ENCODE data around the gene SNX25. TPM values are rescaled to one million over a fixed set of nuclear protein-coding genes. Genes with fewer than 3 reads are reported as not detected.
A peak's percentile ranks its signal among the peaks of the same experiment; 100 is the strongest.
"Not testable (repeated sequence)": the region's sequence is repeated elsewhere in the genome, so short reads cannot be mapped to it uniquely, and the experiment has no call there.

The SNX25 gene
- total and polyA plus RNA-seq, 7 donors = 2.5 to 40.5 (median 22.7) TPM

DNA sequence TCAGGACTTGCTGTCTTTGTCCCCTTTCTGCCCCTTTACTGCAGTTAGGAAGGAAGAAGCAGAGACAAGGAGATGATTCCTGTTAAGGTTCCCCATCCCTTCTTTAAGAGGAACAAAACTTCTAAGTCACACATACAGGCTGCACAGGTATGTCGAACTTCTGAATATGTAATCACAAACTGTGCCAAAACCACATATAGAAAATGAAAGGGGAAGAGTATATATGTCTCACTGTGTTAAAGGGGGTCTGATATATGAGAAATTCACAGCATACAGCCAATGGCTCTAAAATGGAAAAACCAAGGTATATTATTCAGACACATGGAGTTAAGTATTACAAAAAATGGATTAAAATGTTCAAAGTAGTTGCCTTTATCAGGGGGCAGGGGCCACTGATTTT lies 17.3 kb upstream of the SNX25 start:
- DNase-seq = no peak
- TF ChIP-seq POLR2A (IDR thresholded peaks at IDR 0.05) (no peak), POLR2AphosphoS5 (IDR thresholded peaks at IDR 0.05) (no peak), EP300 (IDR thresholded peaks at IDR 0.05) (no peak)
- TF ChIP-seq, protein P1, sequence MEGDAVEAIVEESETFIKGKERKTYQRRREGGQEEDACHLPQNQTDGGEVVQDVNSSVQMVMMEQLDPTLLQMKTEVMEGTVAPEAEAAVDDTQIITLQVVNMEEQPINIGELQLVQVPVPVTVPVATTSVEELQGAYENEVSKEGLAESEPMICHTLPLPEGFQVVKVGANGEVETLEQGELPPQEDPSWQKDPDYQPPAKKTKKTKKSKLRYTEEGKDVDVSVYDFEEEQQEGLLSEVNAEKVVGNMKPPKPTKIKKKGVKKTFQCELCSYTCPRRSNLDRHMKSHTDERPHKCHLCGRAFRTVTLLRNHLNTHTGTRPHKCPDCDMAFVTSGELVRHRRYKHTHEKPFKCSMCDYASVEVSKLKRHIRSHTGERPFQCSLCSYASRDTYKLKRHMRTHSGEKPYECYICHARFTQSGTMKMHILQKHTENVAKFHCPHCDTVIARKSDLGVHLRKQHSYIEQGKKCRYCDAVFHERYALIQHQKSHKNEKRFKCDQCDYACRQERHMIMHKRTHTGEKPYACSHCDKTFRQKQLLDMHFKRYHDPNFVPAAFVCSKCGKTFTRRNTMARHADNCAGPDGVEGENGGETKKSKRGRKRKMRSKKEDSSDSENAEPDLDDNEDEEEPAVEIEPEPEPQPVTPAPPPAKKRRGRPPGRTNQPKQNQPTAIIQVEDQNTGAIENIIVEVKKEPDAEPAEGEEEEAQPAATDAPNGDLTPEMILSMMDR (IDR thresholded peaks at IDR 0.05) = no peak
- no peak overlapping the region for H3K27ac ChIP-seq
- H3K27me3 ChIP-seq = no peaks in the 10 kb centered on the region
- H3K4me1 ChIP-seq = peaks cover 0 to 8% (median 0%) of the 10 kb centered on the region in 4 donors
- H3K4me3 ChIP-seq = no peak overlapping the region
- 59 to 75% methylated on average over 1 of the region's 1 CpG for WGBS, 2 donors
- peaks cover 0 to 35% (median 3%) of the 10 kb centered on the region in 4 donors for H3K36me3 ChIP-seq
- intact Hi-C loops (cut with DNase I) = no loop called here
- no peaks in the 10 kb centered on the region for H3K9me3 ChIP-seq

- Histone ChIP-seq H3K9me3 (no peaks in the 10 kb centered on the region), H3K27me3 (no peaks in the 10 kb centered on the region), H3K4me1 (no peaks in the 10 kb centered on the region), H3K4me3 (no peak overlapping the region), H3K27ac (no peak overlapping the region), H3K36me3 (peaks cover 0 to 8% (median 0%) of the 10 kb centered on the region in 4 donors)
- WGBS, 2 donors = 82 to 85% methylated on average over 9 of the region's 9 CpGs
- intact Hi-C loops (cut with DNase I) = no loop called here
- DNase-seq = no peak
- no peak for TF ChIP-seq EP300 (IDR thresholded peaks at IDR 0.05)
These were observed 14.2 kb upstream of the SNX25 start for GRCh38 chr4:185194924-185195888.

- intact Hi-C loops (cut with DNase I) = no loop called here
- 94 to 99% methylated on average over 2 of the region's 2 CpGs for WGBS, 2 donors
- H3K9me3 ChIP-seq = no peaks in the 10 kb centered on the region
- no peak for TF ChIP-seq POLR2A (IDR thresholded peaks at IDR 0.05)
- no peak for TF ChIP-seq POLR2AphosphoS5 (IDR thresholded peaks at IDR 0.05)
- TF ChIP-seq EP300 (IDR thresholded peaks at IDR 0.05) = no peak
- TF ChIP-seq, protein P1 (IDR thresholded peaks at IDR 0.05) = no peak
- H3K4me1 ChIP-seq = no peaks in the 10 kb centered on the region
- no peaks in the 10 kb centered on the region for H3K27me3 ChIP-seq
- no peak overlapping the region for H3K4me3 ChIP-seq
- no peaks in the 10 kb centered on the region for H3K36me3 ChIP-seq
- DNase-seq = no peak
- no peak overlapping the region for H3K27ac ChIP-seq
These were observed 13.0 kb upstream of the SNX25 start for GRCh38 chr4:185196437-185196836.

DNA sequence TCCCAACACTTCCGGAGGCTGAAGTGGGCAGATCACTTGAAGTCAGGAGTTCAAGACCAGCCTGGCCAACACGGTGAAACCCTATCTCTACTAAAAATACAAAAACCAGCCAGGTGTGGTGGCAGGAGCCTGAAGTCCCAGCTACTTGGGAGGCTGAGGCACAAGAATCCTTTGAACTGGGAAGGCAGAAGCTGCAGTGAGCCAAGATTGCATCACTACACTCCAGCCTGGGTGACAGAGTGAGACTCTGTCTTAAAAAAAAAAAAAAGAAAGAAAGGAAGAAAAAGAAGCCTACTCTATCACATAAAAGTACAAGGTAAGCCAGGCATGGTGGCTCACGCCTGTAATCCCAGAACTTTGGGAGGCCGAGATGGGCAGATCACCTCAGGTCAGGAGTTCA lies 11.2 kb upstream of the SNX25 start:
- DNase-seq; intact Hi-C loops (cut with DNase I); H3K9me3 ChIP-seq; H3K4me3 ChIP-seq; H3K27ac ChIP-seq; H3K27me3 ChIP-seq; H3K36me3 ChIP-seq: not testable (repeated sequence)
- WGBS, 2 donors = 94 to 95% methylated on average over 4 of the region's 4 CpGs
- H3K4me1 ChIP-seq = peaks cover 0 to 16% (median 15%) of the 10 kb centered on the region in 4 donors

DNA sequence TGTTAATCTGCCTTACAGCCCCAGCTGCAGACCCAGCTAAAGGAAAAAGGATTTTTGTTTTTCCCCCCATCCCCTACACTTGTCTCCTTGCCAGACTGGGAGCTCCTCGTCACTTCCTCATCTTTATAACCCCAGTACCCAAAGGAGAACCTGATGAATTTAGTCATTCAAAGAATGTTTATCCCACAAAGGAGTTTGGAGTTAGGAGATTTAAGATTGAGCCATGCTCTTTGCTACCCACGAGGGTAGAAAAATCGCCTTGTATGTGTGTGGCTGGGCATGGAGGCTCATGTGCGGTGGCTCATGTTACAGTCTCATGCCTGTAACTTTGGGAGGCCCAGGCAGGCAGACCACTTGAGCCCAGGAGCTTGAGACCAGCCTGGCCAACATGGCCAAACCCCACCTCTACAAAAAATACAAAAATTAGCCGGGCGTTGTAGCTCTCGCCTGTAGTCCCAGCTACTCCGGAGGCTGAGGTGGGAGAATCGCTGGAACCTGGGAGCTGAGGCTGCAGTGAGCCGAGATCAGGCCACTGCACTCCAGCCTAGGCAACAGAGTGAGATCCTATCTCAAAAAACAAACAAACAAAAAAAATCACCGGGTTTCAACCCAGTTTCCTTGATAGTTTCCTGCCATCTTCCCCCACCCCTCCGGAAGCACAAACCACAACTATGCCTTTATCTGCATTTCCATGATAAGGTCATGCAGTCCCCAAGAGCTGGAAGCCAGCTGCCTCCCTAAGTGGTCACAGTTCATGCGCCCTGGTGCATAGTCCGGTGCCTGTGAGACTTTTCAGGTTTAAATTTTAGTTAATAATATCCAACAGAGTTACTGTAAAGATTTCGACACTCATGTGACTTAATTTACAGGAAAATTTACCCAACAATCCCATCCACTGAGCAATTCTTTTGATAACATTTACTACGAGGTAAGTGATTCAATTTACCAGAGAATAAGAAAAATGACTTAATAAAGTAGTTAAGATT lies 7.1 kb upstream of the SNX25 start:
- intact Hi-C loops (cut with DNase I) = loop anchor here (2.0 to 10.0 kb wide), 7 partner anchors 57 to 990 kb away; partner anchors contain the start of genes ACSL1, ANKRD37 and CYP4V2
- WGBS, 2 donors = 71 to 72% methylated on average over 16 of the region's 16 CpGs

More for the DNA sequence above, 7.1 kb upstream of the SNX25 start:
- H3K27ac ChIP-seq = peak overlapping the region; percentile 94 to 98 (median 96)
- peak overlapping the region in 2 of 4 donors; percentile 72 to 85 for H3K4me3 ChIP-seq
- H3K36me3 ChIP-seq = no peaks in the 10 kb centered on the region
- H3K9me3 ChIP-seq = no peaks in the 10 kb centered on the region
- TF ChIP-seq POLR2A (IDR thresholded peaks at IDR 0.05) (no peak), POLR2AphosphoS5 (IDR thresholded peaks at IDR 0.05) (no peak)
- TF ChIP-seq, protein P1 (IDR thresholded peaks at IDR 0.05) = no peak
- DNase-seq = no peak
- H3K4me1 ChIP-seq = peaks cover 0 to 27% (median 25%) of the 10 kb centered on the region in 4 donors
- no peaks in the 10 kb centered on the region for H3K27me3 ChIP-seq
